SK-N-SH (cell line): ENCODE measurements around the gene UVRAG.

Experiments used
- EZH2phosphoT487 ChIP-seq: fragments of 200-600 bp; sonication (generic); IDR thresholded peaks from 2 replicates; pipeline ENCODE4 v1.6.1; 2017; ENCODE audit warnings: low read depth, mixed run types, mild to moderate bottlenecking, antibody characterized with exemption, moderate library complexity, borderline replicate concordance
- GABPA ChIP-seq: IDR thresholded peaks from 2 replicates; pipeline ENCODE4 v1.4.0; 2012; ENCODE audit warnings: low read depth, mild to moderate bottlenecking
- MXI1 ChIP-seq: IDR thresholded peaks from 2 replicates; pipeline ENCODE4 v1.6.1; 2012; ENCODE audit warnings: mild to moderate bottlenecking, low read depth, low read length, improper control_type of control experiment
- TF ChIP-seq, protein P1 (sequence below): IDR thresholded peaks from 2 replicates; pipeline ENCODE4 v1.6.1; 2012; ENCODE audit warnings: mild to moderate bottlenecking, low read depth, low read length, moderate library complexity
- TF ChIP-seq, protein P2 (sequence below): fragments of 200-600 bp; sonication (generic); IDR thresholded peaks from 2 replicates; pipeline ENCODE4 v1.6.1; 2017; ENCODE audit warnings: antibody characterized with exemption, mild to moderate bottlenecking, moderate library complexity

DNA sequence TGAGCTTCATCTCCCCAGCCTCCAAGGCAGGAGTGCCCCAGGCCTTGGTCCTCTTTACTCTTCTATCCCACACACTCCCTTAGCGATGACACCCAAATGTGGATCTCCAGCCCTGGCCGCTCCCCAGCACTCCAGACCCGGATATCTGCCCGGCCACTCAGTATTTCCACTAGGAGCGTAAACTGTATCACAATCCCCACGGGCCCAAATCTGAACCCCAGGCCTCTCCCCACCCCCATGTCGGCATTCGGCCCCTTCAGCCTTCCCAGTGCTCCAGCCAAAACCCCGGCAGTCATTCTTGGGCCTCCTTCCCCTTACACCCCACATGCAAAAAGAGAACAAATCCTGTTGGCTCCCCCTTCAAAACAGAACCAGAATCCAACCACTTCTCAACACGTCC lies 370.5 kb downstream of the UVRAG start:
- TF ChIP-seq, protein P1, sequence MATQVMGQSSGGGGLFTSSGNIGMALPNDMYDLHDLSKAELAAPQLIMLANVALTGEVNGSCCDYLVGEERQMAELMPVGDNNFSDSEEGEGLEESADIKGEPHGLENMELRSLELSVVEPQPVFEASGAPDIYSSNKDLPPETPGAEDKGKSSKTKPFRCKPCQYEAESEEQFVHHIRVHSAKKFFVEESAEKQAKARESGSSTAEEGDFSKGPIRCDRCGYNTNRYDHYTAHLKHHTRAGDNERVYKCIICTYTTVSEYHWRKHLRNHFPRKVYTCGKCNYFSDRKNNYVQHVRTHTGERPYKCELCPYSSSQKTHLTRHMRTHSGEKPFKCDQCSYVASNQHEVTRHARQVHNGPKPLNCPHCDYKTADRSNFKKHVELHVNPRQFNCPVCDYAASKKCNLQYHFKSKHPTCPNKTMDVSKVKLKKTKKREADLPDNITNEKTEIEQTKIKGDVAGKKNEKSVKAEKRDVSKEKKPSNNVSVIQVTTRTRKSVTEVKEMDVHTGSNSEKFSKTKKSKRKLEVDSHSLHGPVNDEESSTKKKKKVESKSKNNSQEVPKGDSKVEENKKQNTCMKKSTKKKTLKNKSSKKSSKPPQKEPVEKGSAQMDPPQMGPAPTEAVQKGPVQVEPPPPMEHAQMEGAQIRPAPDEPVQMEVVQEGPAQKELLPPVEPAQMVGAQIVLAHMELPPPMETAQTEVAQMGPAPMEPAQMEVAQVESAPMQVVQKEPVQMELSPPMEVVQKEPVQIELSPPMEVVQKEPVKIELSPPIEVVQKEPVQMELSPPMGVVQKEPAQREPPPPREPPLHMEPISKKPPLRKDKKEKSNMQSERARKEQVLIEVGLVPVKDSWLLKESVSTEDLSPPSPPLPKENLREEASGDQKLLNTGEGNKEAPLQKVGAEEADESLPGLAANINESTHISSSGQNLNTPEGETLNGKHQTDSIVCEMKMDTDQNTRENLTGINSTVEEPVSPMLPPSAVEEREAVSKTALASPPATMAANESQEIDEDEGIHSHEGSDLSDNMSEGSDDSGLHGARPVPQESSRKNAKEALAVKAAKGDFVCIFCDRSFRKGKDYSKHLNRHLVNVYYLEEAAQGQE = no peak
- TF ChIP-seq EZH2phosphoT487 (no peak), GABPA (no peak), MXI1 (no peak)
- TF ChIP-seq, protein P2, sequence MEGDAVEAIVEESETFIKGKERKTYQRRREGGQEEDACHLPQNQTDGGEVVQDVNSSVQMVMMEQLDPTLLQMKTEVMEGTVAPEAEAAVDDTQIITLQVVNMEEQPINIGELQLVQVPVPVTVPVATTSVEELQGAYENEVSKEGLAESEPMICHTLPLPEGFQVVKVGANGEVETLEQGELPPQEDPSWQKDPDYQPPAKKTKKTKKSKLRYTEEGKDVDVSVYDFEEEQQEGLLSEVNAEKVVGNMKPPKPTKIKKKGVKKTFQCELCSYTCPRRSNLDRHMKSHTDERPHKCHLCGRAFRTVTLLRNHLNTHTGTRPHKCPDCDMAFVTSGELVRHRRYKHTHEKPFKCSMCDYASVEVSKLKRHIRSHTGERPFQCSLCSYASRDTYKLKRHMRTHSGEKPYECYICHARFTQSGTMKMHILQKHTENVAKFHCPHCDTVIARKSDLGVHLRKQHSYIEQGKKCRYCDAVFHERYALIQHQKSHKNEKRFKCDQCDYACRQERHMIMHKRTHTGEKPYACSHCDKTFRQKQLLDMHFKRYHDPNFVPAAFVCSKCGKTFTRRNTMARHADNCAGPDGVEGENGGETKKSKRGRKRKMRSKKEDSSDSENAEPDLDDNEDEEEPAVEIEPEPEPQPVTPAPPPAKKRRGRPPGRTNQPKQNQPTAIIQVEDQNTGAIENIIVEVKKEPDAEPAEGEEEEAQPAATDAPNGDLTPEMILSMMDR = no peak
